Measurements from ENCODE around the gene VSNL1. TPM values are rescaled to one million over a fixed set of nuclear protein-coding genes. Genes with fewer than 3 reads are reported as not detected.

The VSNL1 gene
- total RNA-seq, 1 donor from 2014 or later = not detected

GRCh38 chr2:17660219-17660618, 119.7 kb downstream of the VSNL1 start:
- no peaks in the 10 kb centered on the region for H3K9me3 Mint-ChIP-seq (ENCODE audit: low read depth)
- no peak overlapping the region for H3K27ac Mint-ChIP-seq (ENCODE audit: unreplicated experiment)
- no peak for DNase-seq (ENCODE audit: low spot score)
- no peak overlapping the region for H3K4me3 Mint-ChIP-seq (ENCODE audit: unreplicated experiment)
- no peak for TF ChIP-seq CTCF (IDR thresholded peaks at IDR 0.05)
- no peaks in the 10 kb centered on the region for H3K27me3 Mint-ChIP-seq (ENCODE audit: low read depth)
- peaks cover 18% of the 10 kb centered on the region for H3K36me3 Mint-ChIP-seq (ENCODE audit: low read depth)
- no peaks in the 10 kb centered on the region for H3K4me1 Mint-ChIP-seq (ENCODE audit: low read depth)

- Mint-ChIP-seq H3K4me3 (ENCODE audit: unreplicated experiment) (no peak overlapping the region), H3K27me3 (ENCODE audit: low read depth) (no peaks in the 10 kb centered on the region), H3K9me3 (ENCODE audit: low read depth) (no peaks in the 10 kb centered on the region), H3K27ac (ENCODE audit: unreplicated experiment) (no peak overlapping the region), H3K36me3 (ENCODE audit: low read depth) (peaks cover 21% of the 10 kb centered on the region), H3K4me1 (ENCODE audit: low read depth) (no peaks in the 10 kb centered on the region)
- no peak for DNase-seq (ENCODE audit: low spot score)
- TF ChIP-seq CTCF (IDR thresholded peaks at IDR 0.05) = no peak
These were observed 121.0 kb downstream of the VSNL1 start for GRCh38 chr2:17661460-17661859.

- H3K36me3 Mint-ChIP-seq (ENCODE audit: low read depth) = peaks cover 23% of the 10 kb centered on the region
- no peak overlapping the region for H3K4me3 Mint-ChIP-seq (ENCODE audit: unreplicated experiment)
- H3K9me3 Mint-ChIP-seq (ENCODE audit: low read depth) = no peaks in the 10 kb centered on the region
- no peaks in the 10 kb centered on the region for H3K4me1 Mint-ChIP-seq (ENCODE audit: low read depth)
- TF ChIP-seq CTCF (IDR thresholded peaks at IDR 0.05) = no peak
- H3K27me3 Mint-ChIP-seq (ENCODE audit: low read depth) = no peaks in the 10 kb centered on the region
- no peak overlapping the region for H3K27ac Mint-ChIP-seq (ENCODE audit: unreplicated experiment)
- no peak for DNase-seq (ENCODE audit: low spot score)
These were observed 122.2 kb downstream of the VSNL1 start for GRCh38 chr2:17662723-17663122.

- H3K27me3 Mint-ChIP-seq (ENCODE audit: low read depth) = no peaks in the 10 kb centered on the region
- no peaks in the 10 kb centered on the region for H3K9me3 Mint-ChIP-seq (ENCODE audit: low read depth)
- peaks cover 4% of the 10 kb centered on the region for H3K4me1 Mint-ChIP-seq (ENCODE audit: low read depth)
- no peak for TF ChIP-seq CTCF (IDR thresholded peaks at IDR 0.05)
- H3K36me3 Mint-ChIP-seq (ENCODE audit: low read depth) = peaks cover 32% of the 10 kb centered on the region
- H3K27ac Mint-ChIP-seq (ENCODE audit: unreplicated experiment) = no peak overlapping the region
- H3K4me3 Mint-ChIP-seq (ENCODE audit: unreplicated experiment) = no peak overlapping the region
- DNase-seq (ENCODE audit: low spot score) = no peak
These were observed 124.0 kb downstream of the VSNL1 start for GRCh38 chr2:17664534-17664933.

- no peak for DNase-seq (ENCODE audit: low spot score)
- H3K4me1 Mint-ChIP-seq (ENCODE audit: low read depth) = peaks cover 4% of the 10 kb centered on the region
- H3K36me3 Mint-ChIP-seq (ENCODE audit: low read depth) = peaks cover 27% of the 10 kb centered on the region
- no peak overlapping the region for H3K4me3 Mint-ChIP-seq (ENCODE audit: unreplicated experiment)
- H3K9me3 Mint-ChIP-seq (ENCODE audit: low read depth) = no peaks in the 10 kb centered on the region
- no peak overlapping the region for H3K27ac Mint-ChIP-seq (ENCODE audit: unreplicated experiment)
- no peaks in the 10 kb centered on the region for H3K27me3 Mint-ChIP-seq (ENCODE audit: low read depth)
- TF ChIP-seq CTCF (IDR thresholded peaks at IDR 0.05) = no peak
These were observed 127.4 kb downstream of the VSNL1 start for GRCh38 chr2:17667898-17668297.
